Measurements from ENCODE around the gene GXYLT2.

The GXYLT2 gene

GRCh38 chr3:72928781-72929735 lies 41.2 kb downstream of the GXYLT2 start:
- in situ Hi-C loops (cut with MboI; ENCODE audit: low sequenced_read_pairs) = loop anchor here (25.0 kb wide), 1 partner anchor 133 kb away; the partner anchor contains the start of gene EBLN2

DNA sequence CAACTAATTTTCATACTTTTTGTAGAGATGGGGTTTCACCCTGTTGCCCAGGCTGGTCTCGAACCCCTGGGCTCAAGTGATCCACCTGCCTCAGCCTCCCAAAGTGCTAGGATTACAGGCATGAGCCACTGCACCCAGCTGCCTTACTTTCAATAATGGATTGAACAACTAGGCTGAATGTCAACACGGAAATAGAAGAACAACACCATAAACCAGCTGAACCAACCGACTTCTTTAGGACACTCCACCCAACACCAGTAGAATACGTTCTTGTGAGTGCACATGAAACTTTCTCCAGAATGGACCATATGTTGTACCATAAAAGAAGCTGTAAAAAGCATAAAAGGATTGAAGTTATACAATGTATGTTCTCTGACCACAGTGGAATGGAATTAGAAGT lies 42.9 kb downstream of the GXYLT2 start:
- in situ Hi-C loops (cut with MboI; ENCODE audit: low sequenced_read_pairs) = loop anchor here (25.0 kb wide), 1 partner anchor 132 kb away; the partner anchor contains the start of gene EBLN2

GRCh38 chr3:72932416-72932815 lies 44.6 kb downstream of the GXYLT2 start:
- in situ Hi-C loops (cut with MboI; ENCODE audit: low sequenced_read_pairs) = loop anchor here (25.0 kb wide), 1 partner anchor 130 kb away; the partner anchor contains the start of gene EBLN2

DNA sequence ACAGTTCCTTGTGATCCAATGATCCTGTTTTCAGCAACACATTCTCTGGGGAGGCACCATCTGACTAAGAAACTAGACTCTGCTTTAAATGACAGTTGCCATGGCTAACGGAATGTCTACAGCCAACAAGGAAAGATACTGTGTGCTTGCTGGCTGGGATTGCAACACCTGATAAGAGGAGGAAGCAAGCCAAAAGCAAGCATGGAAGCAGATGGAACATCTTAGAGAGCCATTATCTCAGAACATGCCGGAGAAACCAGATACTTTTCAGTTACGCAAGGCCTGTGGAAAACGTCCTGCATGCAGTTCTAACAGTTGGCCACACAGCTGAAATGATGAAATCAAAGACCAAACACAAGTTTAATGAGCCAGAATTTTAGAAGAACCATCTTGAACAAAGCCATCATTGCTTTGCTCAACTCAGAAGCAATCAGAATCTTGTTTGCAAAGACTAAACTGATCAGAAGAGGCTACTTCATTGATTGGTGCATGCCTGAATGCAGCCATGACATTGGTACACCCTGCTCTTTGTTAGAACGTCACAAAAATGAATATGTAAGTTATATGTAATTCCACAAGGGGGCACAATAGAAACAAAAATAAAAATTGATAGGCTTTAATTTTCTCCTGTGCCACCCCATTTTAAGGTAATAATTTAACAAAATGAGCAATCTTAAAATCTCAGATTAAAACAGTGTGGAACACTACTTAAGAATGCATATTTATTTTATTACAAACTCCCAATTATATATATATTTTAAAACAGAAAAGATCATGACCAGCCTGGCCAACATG lies 50.8 kb downstream of the GXYLT2 start:
- in situ Hi-C loops (cut with MboI; ENCODE audit: low sequenced_read_pairs) = loop anchor here (25.0 kb wide), 1 partner anchor 124 kb away; the partner anchor contains the start of gene EBLN2

GRCh38 chr3:72941245-72941644 lies 53.4 kb downstream of the GXYLT2 start:
- in situ Hi-C loops (cut with MboI; ENCODE audit: low sequenced_read_pairs) = loop anchor here (25.0 kb wide), 1 partner anchor 121 kb away; the partner anchor contains the start of gene EBLN2

DNA sequence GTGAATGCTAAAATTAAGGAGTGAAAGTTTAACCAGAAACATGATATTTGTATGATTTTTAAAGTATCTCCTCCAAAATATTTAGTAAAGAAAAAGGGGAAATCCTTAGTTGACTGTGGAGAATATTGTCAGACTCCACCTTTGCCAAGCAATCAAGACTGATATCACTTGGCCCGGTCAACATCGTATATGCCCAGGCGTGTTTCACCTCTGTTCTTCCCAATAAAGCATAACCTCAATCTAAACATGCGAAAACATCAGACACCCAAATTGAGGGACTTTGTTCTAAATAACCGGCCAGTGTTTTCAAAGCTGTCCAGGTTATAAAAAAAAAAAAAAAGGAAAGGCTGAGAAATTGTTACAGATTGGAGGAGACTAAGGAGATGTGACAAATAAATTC lies 54.6 kb downstream of the GXYLT2 start:
- in situ Hi-C loops (cut with MboI; ENCODE audit: low sequenced_read_pairs) = loop anchor here (25.0 kb wide), 1 partner anchor 120 kb away; the partner anchor contains the start of gene EBLN2

GRCh38 chr3:72944696-72945095 lies 56.9 kb downstream of the GXYLT2 start:
- in situ Hi-C loops (cut with MboI; ENCODE audit: low sequenced_read_pairs) = loop anchor here (25.0 kb wide), 1 partner anchor 118 kb away; the partner anchor contains the start of gene EBLN2

DNA sequence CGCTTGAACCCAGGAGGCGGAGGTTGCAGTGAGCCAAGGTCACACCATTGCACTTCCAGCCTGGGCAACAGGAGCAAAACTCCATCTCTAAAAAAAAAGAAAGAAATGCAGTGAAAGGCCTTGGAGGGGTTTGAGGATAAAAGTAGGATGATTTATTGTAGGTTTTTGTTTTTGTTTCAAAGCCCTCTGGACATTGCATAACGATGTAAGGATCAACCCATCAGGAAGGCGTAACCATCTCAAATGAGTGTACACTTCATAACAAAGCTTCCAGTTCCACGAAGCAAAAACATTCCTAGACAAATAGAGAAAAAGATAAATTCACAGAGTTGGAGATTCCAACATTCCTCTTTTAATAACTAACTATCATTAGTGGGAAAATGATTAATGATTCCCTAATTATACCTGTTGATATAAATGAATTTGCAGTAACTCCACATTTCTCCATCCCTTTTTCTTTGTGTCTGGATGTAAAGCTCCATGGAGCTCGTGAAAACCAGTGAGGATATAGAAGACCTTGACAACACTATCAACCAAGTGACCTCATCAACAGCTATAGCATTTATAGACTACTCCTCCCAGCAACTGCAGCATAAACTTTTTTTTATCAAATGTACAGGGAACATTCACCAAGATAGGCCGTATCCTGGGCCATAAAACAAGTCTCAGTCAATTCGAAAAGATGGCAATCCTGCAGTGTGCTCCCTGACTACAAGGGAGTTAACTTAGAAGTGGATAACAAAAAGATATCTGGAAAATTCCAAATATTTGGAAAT lies 60.1 kb downstream of the GXYLT2 start:
- in situ Hi-C loops (cut with MboI; ENCODE audit: low sequenced_read_pairs) = loop anchor here (25.0 kb wide), 1 partner anchor 114 kb away; the partner anchor contains the start of gene EBLN2

GRCh38 chr3:72949016-72949415 lies 61.2 kb downstream of the GXYLT2 start:
- in situ Hi-C loops (cut with MboI; ENCODE audit: low sequenced_read_pairs) = loop anchor here (25.0 kb wide), 1 partner anchor 113 kb away; the partner anchor contains the start of gene EBLN2

- in situ Hi-C loops (cut with MboI; ENCODE audit: low sequenced_read_pairs) = no loop called here
Observed at GRCh38 chr3:72950372-72950771, 62.5 kb downstream of the GXYLT2 start.

DNA sequence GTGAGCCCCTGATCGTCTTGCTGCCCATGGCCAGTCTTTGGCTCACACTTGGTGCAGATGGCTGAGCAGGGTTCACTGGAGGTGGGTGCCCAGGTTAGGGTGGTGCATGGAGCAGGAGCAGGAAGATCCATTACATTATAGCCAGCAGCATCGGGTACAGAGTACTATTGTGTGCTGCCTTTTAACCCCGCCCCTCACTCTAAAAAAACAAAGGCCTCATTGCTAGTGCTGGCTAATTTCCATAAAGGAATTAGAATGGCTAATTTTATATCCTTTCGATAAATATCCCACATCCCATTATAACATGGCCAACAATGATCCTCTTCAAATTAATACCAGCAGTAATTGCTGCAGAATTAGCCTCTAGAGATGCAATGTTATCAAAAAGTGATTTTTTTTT lies 63.0 kb downstream of the GXYLT2 start:
- in situ Hi-C loops (cut with MboI; ENCODE audit: low sequenced_read_pairs) = no loop called here

DNA sequence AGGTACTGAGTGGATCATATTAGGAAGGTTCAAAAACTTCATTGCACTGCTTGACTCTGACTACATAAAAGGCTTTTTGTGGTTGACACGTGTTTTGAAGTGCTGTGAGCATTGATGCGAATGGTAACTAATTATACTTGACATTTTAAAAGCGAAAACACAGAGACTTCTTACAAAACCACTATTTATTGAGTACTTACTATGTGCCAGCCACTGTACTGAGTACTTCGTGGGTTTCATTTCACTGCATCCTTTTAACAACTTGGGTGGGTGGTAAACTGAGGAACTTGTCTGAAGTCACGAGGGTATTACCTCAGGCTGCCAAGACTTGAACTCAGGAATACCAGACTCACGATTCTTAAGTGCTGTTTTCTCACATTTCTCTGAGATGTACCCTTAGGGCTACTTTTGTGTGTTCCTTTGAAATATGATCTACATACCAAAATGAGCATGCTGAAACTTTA lies 63.4 kb downstream of the GXYLT2 start:
- in situ Hi-C loops (cut with MboI; ENCODE audit: low sequenced_read_pairs) = no loop called here

DNA sequence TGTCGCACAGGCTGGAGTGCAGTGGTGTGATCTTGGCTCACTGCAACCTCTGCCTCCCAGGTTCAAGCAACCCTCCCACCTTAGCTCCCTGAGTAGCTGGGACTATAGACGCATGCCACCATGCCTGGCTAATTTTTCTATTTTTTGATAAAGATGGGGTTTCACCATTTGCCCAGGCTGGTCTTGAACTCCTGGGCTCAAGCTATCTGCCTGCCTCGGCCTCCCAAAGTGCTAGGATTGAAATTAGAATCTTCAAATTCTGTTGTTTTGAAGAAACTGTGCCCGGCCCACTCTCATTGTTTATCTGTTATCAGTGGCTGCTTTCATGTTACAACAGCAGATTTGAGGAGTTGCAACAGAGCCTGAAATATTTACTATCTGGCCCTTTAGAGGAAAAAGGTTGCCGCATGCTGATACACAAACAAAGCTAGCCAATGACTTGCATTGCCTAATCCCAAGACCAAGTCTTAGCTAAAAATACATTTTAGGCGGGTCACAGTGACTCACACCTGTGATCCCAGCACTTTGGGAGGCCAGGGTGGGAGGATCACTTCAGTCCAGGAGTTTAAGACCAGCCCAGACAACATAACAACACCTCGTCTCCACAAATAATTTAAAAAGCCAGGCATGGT lies 65.6 kb downstream of the GXYLT2 start:
- in situ Hi-C loops (cut with MboI; ENCODE audit: low sequenced_read_pairs) = no loop called here

- in situ Hi-C loops (cut with MboI; ENCODE audit: low sequenced_read_pairs) = no loop called here
Observed at GRCh38 chr3:72957297-72957696, 69.5 kb downstream of the GXYLT2 start.

DNA sequence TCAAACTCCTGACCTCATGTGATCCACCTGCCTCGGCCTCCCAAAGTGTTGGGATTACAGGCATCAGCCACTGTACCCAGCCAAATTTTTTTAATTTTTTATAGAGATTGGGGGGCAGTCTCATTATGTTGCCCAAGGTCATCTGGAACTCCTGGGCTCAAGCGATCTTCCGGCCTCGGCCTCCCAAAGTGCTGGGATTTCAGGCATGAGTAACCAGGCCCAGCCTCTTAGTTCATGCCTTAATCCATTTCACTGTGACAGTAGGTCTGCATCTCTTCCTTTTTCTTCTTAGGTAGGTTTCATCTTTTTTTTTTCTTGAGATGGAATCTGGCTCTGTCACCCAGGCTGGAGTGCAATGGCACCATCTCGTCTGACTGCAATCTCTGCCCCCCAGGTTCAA lies 71.5 kb downstream of the GXYLT2 start:
- in situ Hi-C loops (cut with MboI; ENCODE audit: low sequenced_read_pairs) = no loop called here

GRCh38 chr3:72960812-72961518 lies 73.1 kb downstream of the GXYLT2 start:
- in situ Hi-C loops (cut with MboI; ENCODE audit: low sequenced_read_pairs) = no loop called here

DNA sequence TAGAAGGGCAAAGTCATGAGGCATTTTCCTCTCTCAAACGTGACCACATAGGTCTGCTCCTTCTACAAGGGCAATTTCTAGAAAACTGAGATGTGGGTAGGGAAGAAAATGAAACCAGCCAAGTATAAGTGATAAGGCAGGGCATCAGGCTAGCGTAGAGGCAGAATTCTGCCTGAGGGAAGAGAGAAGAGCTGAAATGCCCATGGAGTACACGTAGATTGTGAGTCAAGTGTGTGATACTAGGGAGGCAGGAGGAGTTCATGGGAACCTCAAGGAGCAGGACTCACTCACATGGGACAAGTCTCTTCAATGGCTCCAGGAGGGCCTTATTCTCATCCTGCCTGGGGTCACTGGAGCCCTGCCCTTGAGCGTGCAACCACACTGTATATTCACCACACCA lies 73.9 kb downstream of the GXYLT2 start:
- in situ Hi-C loops (cut with MboI; ENCODE audit: low sequenced_read_pairs) = no loop called here

DNA sequence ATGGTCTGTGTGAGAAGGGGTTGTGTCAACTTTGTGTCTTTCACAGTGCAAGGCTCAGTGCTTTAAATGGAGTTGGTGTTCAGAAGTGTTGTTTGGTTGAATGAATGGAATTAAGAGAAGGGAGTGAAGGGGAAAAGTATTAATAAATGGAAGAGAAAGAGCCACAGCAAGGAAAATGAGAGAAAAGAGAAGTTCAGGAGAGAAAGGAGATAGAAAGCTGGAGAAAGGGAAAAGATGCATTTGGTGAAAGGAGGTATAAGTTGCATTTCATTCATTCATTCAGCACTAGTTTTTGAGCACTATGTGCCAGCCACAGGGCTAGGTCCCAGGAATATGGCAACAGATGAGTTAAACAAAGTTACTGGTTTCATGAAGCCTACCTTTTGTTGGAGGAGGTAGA lies 74.5 kb downstream of the GXYLT2 start:
- in situ Hi-C loops (cut with MboI; ENCODE audit: low sequenced_read_pairs) = no loop called here

DNA sequence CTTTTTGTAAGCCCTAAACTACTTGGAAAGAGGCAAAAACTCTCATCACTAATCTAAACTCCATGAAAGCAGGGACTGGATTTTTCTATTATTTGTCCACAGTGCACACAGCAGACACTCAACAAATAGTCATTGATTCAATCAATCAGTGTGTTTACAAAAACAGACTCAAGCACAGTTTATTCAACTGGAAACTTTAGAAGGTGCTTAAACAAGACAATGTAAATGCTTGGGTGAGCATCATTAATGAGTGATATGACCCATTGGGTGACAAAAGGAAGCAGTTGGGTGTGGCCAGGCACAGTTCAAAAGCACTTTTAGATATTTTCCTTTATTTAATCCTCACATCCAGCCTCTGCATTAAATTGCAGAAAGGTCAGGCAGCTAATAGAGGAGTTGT lies 76.8 kb downstream of the GXYLT2 start:
- in situ Hi-C loops (cut with MboI; ENCODE audit: low sequenced_read_pairs) = no loop called here
